Stimulated activated CD4-positive, alpha-beta T cell treated with anti-CD3 and anti-CD28 coated beads, Interleukin-12 subunit alpha, Interleukin-12 subunit beta, amount 100 ng/mL, for 48 hours (primary cell): ENCODE data around the gene ADGRL3.
"Not testable (repeated sequence)": the region's sequence is repeated elsewhere in the genome, so short reads cannot be mapped to it uniquely, and the experiment has no call there.

Source experiments
- DNase-seq, 3 donors: peaks; one replicate each; pipeline ENCODE4 v3.0.0-alpha.2; 2020; ENCODE audit warnings: low read depth in 2 of 3, low spot score in 1 of 3

ADGRL3 gene

DNA sequence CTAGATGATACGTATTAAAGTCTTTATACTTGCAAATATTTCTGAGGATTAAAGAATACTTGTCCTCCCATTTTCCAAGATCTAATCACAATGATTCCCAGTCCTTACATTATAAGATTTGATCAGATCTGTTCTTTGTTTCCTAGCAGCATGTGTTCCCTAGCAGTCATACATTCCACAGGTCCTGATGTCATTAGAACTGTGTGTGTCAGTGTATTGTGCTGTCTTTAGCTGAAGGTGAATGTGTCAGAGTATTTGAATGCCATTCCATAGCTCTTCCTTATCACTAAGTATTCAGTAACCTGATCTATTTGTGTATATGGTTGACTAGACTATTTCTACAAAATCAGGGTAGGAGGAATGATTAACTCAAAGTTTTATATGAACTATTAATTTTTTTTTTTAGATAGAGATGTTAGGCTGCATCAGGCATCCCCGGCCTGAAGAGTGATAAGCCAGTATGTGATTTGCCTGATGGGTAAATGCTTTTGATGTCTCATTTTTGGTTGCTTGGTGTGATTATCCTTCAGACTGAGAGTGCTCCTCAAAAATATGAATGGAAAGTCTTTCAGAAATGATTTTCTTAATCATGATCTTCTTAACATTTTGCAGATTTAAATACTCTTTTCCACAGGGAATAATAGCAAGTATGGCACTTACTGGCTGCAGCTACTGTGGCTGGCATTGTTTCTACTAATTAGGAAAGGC lies 4.4 kb downstream of the ADGRL3 start:
- no peak for DNase-seq

DNA sequence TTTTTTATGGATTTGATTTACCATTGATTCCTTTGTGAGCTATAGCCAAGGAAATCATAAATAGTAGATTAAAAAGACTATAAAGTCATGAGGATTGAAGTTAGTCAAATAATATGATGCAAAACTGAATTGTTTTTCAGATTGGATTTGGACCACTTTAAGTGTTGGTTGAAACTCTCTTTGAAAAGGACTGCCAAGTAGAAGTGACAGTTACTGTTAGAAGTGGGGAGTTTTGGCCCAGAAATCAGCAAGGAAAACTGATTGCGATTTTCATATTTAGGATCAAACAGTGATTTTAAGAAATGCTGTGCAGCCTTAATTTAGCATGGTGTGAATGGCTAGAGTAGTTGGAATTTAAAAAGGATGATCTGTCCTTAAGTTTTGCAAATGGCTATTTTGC lies 4.9 kb downstream of the ADGRL3 start:
- DNase-seq = no peak

DNA sequence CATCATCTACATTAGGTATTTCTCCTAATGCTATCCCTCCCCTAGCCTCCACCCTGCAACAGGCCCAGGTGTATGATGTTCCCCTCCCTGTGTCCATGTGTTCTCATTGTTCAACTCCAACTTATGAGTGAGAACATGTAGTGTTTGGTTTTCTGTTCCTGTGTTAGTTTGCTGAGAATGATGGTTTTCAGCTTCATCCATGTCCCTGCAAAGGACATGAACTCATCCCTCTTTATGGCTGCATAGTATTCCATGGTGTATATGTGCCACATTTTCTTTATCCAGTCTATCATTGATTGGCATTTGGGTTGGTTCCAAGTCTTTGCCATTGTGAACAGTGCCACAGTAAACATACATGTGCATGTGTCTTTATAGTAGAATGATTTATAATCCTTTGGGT lies 7.0 kb downstream of the ADGRL3 start:
- DNase-seq = not testable (repeated sequence)

DNA sequence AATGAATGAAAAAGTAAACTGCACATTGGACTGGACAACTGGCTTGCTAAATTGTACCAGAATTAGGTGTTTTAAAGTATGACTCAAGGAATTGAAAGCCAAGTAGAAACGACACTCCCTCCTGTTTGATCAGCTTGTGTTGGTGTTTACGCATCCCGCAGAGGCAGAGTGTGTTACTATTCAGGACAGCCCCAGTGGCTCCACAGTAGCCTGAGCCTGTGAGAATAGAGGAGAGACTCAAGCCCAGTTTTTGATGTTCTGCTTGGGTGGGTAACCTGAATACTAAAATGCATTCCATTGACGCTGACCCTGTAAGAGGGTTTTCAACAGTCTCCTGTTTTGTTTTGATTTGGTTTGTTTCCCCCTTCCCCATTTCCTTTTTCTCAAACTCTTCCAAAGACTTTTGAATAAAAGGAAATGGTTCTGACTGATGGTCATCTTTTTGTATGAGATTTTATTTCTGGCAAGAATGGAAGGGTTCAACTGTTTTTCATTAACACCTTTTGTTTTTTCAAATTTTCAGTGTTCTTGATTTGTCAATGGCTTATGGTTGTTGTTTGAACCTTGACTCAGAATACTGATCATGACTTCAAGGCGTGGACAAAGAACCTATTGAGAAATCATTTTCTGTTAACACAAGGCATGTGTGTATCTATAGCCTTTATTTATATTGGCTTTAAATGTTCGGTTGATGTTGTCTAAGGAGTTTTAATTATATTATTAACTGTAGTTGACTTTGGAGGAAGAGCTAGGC lies 10.2 kb downstream of the ADGRL3 start:
- no peak for DNase-seq

DNA sequence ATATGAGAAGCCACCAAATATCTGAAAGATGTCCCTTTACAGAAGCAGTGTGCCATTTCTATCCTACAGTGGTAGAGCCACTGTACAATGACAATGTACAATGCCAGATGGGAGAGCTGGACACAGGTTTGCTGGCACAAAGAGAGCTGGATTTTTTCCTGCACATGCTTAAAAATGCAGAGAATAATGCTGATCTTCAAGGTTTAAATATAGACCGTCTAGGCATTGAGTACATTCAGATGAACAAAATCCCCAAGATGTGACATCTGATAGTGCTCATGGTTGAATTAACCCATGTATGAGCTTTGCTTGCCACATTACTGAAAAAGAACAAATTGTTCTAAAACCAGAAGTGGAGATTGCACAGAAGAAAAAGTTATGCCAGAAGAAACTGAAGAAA lies 11.7 kb downstream of the ADGRL3 start:
- DNase-seq = no peak

DNA sequence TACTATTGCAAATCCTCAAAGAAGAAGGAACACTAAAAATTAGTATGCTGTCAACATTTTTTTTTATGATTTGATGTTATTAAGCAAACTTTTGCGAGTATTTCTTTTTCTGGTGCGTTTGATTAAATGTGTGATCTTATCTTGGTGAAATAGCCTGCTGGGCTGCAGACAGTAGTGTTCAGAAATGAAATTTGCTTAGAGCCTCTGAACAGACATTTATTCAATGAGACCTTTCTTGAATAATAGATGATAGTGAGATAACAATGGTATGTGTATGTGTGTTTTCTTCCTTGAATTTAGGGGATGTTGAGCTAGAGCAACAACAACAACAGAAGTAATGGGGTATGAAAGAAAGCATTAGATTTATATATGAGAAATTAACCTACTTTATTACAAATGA lies 12.7 kb downstream of the ADGRL3 start:
- DNase-seq = no peak

DNA sequence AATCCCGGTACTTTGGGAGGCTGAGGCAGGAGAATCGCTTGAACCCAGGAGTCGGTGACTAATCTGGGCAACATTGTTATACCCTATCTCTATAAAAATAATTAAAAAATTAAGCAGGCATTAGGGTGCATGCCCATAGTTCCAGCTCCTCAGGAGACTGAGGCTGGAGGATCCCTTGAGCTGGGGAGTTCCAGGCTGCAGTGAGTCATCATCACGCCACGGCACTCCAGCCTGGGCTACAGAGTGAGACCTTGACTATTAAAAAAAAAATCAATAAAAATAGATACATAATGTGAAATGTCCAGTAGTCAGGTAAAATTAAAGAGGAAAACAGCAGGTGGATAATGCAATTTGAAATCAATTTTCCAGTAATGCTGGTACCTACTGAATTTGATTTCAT lies 14.6 kb downstream of the ADGRL3 start:
- DNase-seq = no peak

DNA sequence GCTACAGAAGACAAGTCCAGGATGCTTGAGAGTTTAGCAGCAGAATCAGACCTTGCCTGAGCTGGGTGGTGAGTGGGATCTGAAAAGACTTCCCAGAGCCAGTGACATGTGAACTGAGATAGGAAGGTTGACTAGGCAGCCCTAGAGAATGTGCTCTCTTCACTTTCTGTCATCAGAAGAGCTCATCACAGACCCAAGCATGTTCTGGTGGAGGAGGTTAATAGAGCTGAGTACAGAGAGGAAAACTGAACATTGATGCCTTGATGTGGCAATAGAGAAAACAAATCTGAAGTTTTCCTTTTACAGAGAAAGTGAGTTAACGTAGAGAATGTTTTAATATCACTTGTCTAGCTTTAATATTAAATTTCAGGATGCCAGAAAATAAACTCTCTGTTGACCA lies 17.1 kb downstream of the ADGRL3 start:
- DNase-seq = no peak

DNA sequence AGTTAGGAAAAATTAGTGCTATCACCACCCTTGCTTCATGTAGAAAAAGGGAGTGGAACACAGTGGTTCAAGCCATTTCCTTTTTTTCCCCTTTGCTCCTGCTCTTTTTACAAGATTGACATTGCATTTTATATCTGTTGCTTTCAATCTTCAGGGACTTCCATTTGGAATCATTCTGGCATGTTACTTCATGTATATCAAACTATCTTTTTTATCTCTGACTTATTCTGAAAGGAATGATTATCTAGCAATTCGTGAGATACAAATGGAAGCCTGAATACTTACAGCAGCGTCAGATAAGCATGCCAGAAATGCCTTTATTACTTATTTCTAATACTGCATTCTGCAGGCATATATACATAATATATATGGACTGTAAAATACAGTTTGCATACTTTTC lies 20.4 kb downstream of the ADGRL3 start:
- no peak for DNase-seq

DNA sequence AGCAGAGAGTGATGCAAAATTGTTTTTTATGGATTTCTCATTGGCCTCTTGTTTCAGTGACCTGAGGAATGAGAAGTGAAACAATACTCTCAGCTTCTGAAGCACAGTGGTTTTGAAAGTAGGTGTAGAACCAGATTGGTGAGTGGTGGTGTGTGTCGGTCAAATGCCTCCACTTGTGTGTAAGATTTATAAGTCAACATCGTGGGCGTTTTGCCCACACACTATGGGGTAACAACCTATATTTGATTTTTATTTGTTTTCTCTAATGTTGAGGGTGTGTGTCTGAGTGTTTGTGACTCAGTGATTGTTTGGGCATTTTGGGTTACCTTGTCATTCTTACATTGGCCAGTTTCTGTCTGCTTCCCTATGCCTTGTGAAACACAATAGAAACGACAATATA lies 23.3 kb downstream of the ADGRL3 start:
- DNase-seq = no peak

DNA sequence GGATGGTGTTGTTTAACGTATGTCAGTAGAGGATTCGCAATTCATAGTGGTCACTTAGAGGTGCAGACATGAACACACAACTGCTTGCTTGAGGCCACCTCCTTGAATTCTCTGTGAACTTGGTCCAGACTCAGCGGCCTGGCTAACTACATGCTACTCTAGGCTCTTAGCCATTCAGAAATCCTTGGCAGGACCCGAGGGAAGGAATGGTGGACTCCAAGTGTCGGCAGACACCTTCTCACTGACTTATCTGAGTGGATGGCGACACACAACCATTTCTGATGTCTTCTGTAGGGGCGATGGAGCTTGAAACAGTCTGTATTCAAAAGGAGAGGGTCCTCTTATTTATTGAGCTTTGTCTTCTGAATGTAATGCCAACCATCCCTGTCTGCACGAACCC lies 24.4 kb downstream of the ADGRL3 start:
- no peak for DNase-seq

DNA sequence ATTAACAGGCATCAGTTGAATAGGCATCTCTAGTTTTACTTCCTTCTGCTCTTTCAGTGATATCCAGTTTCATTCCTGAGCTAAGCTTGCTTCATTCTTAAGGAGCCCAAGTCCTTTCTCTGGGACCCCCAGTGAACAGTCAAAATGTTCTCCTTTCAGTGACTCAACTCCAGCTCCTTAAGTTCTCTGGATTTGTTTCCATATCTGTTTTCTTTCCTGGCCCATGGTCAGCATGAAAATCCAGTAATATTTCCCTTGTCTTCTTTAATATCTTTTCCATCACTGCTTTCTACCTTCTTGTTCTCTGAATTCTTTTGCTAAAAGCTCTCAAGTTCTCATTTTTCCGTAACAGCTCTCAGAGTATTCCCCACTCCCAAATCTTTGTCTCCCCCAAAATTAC lies 25.5 kb downstream of the ADGRL3 start:
- DNase-seq = no peak

DNA sequence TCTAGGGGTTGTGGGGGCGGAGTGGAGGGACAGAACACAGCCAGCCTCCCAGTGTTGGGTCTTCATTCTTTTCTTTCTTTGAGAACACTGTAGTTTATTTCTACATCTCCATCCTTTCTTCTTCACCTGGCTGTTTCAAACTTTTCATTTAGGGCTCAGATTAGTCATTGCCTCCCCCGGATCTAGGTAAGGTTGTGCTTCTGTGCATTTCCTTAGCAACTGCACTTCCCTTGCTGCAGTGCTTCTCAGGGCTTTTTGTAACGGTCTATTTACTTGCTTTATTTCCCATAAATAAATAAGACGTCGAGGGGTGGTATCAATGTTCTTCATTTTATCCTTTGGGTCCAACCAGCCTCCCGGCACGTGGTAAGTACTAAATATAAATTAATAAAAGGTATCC lies 31.3 kb downstream of the ADGRL3 start:
- DNase-seq = no peak

DNA sequence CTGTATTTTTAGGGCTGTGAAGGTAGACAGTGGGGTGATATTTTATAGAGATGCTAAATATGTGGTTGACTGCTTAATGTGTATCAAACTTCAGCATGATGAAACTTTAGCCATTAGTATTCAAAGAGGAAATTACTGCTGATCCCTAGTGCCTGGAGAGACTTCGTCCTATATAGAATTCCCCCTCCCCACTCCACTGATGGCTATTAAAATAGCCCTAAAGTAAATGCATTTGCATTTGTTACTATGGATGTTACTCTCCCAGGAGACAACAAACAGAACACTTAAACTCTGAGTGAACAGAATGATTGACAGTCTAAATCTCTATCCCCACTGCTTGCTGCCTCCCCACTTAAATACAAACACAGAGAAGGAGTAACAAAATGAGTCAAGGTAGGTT lies 39.1 kb downstream of the ADGRL3 start:
- DNase-seq = no peak

DNA sequence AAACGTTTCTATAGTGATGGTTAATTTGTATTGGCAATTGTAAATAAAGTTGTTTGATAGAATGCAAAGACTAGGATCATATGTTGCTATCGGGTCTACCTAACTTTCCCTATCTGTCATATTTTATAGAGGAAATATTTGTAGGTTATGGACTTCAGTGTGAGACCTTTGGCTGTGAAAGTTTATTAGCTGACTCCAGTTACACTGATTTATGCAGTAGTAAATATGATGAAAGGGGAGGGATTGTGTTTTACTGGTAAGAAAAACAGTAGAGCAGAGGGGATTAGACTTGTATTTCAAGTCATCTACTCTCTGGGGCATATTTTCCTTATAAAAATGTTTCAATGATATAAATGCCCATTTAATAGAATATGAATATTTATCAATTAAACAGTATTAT lies 43.8 kb downstream of the ADGRL3 start:
- DNase-seq = no peak

DNA sequence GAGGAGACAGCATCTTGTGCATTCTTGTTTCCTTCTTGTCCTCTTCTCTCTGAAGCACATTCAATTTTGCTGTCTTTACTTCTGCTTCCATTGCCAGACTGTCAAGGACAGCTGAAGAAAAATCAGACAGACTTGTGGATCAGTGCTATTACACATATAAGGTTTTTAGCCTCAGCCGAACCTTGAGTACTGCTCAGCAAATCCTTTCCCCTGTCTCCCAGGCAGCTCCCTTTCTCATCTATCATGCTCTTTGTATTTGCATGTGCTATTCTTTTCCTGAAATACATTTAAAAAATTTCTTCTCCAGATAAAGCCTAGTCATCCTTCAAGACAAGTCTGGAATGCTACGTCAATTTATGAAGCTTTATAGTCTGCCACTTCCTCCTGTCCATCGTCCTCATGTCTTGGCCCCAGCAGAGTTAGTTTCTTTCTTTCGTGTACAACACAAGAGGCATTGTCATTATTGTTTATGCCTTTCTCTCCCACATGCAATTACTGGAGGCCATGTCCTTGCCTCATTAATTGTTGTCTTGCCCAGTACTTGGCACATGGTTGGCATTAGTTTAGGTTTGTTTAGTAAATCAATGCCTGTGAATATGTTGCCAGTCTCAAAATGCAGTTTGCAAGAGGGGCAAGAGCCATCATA lies 45.1 kb downstream of the ADGRL3 start:
- no peak for DNase-seq

DNA sequence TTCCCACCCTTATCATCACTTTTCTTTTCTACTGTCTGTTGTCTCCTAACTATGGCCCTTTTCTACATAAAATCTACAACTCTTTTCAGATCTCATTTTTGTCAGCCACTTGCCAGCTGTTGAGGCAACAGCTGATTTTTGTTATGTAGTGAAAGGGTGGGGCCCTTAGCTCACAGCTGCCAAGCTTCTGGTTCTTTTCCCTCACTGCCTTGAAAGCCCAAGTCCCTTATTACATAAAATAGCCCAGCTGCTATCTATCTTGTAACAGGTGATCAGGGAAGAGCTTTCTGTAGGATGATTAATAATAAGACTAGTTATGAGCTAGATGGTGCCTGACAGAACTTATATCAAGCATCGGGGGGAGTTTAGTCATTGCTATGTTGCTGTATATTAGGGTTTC lies 45.9 kb downstream of the ADGRL3 start:
- DNase-seq = no peak

DNA sequence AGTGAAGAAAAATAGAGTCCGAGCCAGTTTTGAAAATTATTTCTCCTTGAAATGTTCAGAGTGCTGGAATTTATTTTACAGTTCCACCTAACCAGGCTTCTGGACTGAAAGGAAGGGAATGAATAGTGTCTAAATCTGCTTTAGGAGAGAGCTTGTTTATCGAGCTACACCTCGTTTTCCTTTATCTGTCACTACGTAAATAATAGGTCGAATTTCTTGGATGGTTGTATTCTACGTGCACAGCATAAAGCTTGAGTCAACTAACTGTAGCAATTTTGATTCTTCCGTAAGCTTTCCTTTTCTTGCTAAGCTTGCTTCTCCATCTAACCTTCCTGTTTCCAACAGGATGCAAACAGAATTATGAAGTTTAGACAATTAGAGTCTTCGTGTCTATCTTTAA lies 48.6 kb downstream of the ADGRL3 start:
- no peak for DNase-seq

DNA sequence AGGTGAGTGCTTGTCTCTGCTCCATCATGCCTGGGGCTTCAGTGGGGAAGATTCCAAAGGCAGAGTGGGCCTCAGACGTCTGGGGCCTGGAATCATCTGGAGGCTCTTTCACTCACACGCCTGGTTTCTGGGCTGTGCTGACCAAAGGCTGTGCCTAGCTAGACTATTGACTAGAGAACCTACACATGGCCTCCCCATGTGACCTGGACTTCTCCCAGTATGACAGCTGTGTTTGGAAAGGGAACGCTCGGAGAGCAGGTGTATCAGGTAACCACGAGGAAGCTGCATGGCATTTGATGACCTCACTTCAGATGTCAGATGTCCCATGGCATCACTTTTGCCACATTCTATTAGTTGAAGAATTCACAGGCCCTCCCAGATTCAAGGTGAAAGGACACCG lies 51.0 kb downstream of the ADGRL3 start:
- DNase-seq = no peak

DNA sequence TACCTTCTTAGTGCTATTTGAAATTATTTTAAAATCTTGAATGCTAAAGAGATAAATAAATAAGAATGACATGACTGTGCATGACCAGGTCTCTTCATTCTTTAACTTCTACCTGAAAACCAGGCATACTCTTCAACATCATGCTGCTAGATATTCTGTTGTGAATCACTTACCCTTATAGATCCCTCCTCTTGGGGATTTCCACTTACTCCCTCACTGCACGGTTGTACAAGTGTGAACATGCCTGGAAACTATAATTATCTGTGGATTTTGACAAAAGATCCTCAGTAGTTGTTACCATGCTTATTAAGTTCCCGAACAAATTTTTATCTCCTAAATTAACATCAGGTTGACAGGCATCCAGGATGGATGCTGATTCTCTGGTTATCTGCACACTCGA lies 54.3 kb downstream of the ADGRL3 start:
- DNase-seq = no peak

DNA sequence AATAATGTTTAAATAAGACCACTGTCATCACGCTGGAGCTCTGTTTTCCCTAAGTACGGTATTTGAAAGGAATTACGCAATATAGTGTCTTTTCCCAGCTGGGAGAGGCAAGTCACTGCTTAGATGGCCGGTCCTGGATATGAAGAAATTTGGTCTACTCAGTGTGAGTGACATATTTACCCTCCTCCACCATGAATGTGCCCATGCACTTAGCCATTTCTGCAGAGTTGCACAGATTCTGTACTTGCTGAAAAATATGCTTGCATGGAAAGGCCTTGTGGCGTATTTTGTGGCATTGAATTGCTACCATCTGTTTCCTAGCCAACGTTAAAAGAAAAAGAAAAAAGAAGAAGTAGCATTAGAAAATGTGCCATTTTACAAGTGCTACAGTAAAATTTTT lies 73.1 kb downstream of the ADGRL3 start:
- DNase-seq = no peak

DNA sequence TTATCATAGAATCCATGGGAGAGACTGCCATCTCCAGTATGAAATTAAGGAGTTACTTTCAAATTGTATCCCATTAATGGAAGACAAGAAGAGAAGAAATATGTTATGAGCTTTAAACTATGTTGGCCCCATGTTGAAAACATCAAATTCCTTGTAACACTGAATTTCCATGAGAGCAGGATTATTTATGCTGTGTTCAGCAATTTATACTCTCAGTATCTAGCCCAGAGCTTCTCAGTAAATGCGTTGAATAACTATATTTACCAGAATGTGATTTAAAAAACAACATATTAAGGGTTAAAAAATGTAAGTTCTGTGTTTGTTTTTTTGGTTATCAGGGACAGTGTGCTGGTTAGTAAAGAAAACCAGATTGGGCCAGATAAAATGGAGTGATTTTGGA lies 74.2 kb downstream of the ADGRL3 start:
- DNase-seq = no peak

DNA sequence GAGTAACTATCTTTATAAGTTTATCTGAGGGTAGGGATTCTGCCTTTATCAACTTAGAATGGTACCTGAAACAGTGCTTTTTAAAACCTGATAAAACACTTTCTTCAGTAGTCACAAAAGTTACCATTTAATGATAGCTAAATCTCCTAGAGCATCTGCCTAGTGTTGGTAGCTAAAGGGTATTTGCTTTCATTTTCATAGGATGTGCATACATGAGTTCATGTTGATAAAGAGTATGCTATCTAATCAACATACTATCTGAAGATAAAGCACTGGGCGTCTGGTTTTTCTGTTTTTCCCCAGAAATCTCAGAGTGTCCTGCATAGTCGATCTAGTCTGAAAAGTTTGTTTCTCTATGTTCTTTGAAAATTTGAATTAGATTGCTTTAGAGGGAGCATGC lies 75.1 kb downstream of the ADGRL3 start:
- no peak for DNase-seq
